ENCODE results near the gene BAZ1B.

The BAZ1B gene, protein sequence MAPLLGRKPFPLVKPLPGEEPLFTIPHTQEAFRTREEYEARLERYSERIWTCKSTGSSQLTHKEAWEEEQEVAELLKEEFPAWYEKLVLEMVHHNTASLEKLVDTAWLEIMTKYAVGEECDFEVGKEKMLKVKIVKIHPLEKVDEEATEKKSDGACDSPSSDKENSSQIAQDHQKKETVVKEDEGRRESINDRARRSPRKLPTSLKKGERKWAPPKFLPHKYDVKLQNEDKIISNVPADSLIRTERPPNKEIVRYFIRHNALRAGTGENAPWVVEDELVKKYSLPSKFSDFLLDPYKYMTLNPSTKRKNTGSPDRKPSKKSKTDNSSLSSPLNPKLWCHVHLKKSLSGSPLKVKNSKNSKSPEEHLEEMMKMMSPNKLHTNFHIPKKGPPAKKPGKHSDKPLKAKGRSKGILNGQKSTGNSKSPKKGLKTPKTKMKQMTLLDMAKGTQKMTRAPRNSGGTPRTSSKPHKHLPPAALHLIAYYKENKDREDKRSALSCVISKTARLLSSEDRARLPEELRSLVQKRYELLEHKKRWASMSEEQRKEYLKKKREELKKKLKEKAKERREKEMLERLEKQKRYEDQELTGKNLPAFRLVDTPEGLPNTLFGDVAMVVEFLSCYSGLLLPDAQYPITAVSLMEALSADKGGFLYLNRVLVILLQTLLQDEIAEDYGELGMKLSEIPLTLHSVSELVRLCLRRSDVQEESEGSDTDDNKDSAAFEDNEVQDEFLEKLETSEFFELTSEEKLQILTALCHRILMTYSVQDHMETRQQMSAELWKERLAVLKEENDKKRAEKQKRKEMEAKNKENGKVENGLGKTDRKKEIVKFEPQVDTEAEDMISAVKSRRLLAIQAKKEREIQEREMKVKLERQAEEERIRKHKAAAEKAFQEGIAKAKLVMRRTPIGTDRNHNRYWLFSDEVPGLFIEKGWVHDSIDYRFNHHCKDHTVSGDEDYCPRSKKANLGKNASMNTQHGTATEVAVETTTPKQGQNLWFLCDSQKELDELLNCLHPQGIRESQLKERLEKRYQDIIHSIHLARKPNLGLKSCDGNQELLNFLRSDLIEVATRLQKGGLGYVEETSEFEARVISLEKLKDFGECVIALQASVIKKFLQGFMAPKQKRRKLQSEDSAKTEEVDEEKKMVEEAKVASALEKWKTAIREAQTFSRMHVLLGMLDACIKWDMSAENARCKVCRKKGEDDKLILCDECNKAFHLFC (N-terminal part only)

DNA sequence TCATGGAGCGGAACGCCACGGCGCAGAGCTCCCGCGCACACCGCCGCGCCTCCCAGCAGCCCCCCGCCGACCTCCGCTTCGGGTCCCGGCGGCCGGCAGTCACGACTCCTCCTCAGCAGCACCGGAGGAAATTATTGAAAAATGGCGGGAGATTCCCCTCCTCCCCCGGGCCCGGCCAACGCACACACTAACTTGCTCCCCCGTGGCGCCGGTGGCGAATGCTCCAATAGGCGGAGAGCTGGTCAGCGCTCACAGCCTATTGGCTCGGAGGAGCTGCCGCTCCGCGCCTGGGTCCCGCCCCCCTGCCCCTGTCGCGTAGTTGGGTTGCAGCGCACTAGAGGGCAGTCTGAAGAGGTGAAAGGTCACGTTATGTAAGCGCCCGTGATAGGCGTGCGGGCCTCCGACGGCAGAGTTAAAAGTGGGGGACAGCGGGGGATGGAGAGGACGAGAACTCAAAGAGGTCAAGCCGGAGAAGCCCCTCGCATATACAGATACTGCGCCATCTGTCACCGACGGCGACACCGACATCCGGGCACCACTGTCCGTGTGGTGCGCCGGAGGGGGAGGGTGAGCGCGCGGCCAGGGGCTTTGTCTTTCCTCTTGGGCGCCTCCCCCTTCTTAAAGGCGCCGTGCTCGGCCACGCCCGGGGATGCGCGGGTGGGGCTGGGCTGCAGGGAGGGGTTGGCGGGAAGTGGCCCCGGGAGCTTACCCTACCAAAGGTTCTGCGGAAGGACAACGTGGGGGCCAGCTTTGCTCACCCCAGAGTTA, at the start of gene BAZ1B:
Gene BAZ1B, minus strand, starts transcription at position 189 of the 768 bp plus-strand sequence. CDS start 360 bp downstream, outside the sequence.
- TF ChIP-seq, protein P1, sequence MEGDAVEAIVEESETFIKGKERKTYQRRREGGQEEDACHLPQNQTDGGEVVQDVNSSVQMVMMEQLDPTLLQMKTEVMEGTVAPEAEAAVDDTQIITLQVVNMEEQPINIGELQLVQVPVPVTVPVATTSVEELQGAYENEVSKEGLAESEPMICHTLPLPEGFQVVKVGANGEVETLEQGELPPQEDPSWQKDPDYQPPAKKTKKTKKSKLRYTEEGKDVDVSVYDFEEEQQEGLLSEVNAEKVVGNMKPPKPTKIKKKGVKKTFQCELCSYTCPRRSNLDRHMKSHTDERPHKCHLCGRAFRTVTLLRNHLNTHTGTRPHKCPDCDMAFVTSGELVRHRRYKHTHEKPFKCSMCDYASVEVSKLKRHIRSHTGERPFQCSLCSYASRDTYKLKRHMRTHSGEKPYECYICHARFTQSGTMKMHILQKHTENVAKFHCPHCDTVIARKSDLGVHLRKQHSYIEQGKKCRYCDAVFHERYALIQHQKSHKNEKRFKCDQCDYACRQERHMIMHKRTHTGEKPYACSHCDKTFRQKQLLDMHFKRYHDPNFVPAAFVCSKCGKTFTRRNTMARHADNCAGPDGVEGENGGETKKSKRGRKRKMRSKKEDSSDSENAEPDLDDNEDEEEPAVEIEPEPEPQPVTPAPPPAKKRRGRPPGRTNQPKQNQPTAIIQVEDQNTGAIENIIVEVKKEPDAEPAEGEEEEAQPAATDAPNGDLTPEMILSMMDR (conservative IDR thresholded peaks at IDR 0.05; ENCODE audit: low read depth, low read length), result no peak
- DNase-seq (ENCODE audit: low read depth), result peak; percentile 99
- peak within 1 kb of the TSS; percentile 80 for H3K4me3 ChIP-seq (ENCODE audit: low read depth, low read length)

- no peak for DNase-seq (ENCODE audit: low read depth)
- no peak overlapping the region for H3K4me3 ChIP-seq (ENCODE audit: low read depth, low read length)
- TF ChIP-seq, protein P1 (conservative IDR thresholded peaks at IDR 0.05; ENCODE audit: low read depth, low read length), result no peak
Measured at GRCh38 chr7:73570977-73571376, 48.9 kb upstream of the BAZ1B start.

DNA sequence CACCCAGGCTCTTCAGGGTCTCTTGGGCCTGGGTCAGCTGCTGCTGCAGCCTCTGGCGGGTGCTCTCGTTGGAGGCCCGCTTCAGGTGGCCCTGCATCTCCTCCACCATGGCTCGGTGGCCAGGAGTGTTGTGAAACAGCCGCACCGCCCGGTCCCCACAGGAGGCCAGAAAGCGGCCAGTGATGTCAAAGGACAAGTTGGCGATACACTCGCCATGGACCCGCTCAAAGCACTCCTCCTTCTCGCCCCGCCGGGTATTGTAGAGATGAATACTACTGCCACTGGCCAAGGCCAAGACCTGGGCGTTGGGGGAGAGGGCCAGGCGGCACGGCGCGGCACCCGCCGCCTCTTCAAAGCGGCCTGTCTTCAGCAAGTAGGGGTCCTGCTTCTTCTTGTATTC, 48.4 kb upstream of the BAZ1B start:
- no peak overlapping the region for H3K4me3 ChIP-seq (ENCODE audit: low read depth, low read length)
- TF ChIP-seq, protein P1 (conservative IDR thresholded peaks at IDR 0.05; ENCODE audit: low read depth, low read length), result no peak
- DNase-seq (ENCODE audit: low read depth), result no peak

GRCh38 chr7:73569042-73569608, 47.0 kb upstream of the BAZ1B start:
- no peak overlapping the region for H3K4me3 ChIP-seq (ENCODE audit: low read depth, low read length)
- TF ChIP-seq, protein P1 (conservative IDR thresholded peaks at IDR 0.05; ENCODE audit: low read depth, low read length), result no peak
- no peak for DNase-seq (ENCODE audit: low read depth)

DNA sequence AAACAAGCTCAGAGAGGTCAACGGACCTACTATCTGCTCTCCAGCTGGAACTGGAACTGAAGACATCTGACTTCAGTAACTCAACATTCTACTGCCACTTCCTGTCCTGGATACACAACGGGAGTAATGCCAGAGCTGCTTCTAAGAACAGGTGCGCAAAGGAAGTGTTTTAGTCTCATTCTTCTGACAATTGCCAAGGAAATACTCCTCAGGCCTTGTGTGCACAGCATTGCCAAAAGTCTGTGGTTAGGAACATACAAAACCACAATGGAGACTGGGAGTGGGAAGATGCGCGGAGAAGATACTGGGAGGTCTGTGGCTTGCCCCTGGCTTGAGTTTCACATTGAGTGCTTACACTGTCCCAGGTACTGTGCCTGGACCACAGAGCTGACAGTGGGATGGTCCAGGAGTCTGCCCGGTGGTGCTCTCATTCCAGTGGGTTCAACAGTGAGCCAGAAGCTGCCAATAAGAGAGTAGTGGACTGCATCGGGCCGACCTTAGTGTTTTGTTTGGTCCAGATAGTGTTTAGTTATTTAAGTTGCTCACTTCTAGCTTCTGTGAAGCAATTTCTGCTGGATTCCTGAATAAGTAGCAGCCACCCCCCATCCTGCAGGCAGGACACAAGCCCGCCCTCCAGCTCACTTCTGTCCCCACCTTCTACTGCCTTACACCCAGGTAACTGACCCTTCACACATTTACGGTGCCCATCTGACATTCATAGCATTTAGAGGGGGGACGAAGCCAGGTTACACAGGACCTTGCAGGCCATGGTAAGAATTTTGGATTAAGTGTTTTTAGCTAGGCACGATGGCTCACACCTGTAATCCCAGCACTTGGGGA, 46.0 kb upstream of the BAZ1B start:
- TF ChIP-seq, protein P1 (conservative IDR thresholded peaks at IDR 0.05; ENCODE audit: low read depth, low read length), result no peak
- no peak overlapping the region for H3K4me3 ChIP-seq (ENCODE audit: low read depth, low read length)
- peak; percentile 23 for DNase-seq (ENCODE audit: low read depth)
